ENCODE measurements around the gene PPP1R37.

PPP1R37 gene

DNA sequence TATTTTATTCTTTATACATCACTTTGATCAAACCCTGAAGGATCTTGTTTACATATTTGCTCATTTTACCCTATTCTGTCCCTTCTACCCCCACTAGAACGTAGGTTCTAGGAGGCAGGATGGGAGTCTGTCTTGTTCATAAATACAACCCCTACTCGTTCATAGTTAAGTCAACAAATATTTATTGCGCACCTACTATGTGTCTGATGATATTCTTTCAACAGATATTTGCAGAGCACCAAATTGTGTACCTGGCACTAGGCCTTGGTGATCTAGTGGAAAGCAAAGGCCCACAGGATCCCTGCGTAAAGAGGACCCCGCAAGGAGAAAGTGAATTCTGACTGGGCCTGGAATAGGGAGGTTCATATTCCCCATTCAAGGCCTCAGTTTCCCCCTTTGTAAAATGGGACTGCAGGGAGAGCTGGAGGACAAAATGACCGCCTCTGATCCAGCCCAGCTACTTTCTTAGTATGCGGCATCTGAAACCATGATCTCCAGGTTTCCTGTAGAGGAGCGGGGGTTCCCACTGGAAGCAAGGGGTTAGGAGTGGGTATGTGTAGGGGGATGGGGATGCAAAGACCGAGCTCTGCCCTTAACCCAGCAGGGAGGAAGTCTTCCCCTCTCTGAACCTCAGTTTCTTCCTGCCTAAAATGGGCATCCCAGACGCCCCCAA, 14.5 kb upstream of the PPP1R37 start:
- Histone ChIP-seq H3K4me2 (ENCODE audit: low read length) (peak overlapping the region; percentile 94), H4K20me1 (ENCODE audit: insufficient read depth, low read length) (no peaks in the 10 kb centered on the region), H3F3A (ENCODE audit: insufficient read depth, low read length) (peaks cover 13% of the 10 kb centered on the region), H3K79me2 (ENCODE audit: insufficient read depth, low read length) (peaks cover 38% of the 10 kb centered on the region), H3K4me1 (ENCODE audit: insufficient read depth, low read length, severe bottlenecking) (peaks cover 53% of the 10 kb centered on the region), H3K4me3 (ENCODE audit: low read depth, low read length, poor library complexity, severe bottlenecking) (peak overlapping the region; percentile 90), H3K9me2 (ENCODE audit: low read depth, low read length) (no peaks in the 10 kb centered on the region), H3K9me3 (ENCODE audit: low read length) (no peaks in the 10 kb centered on the region), H3K36me3 (ENCODE audit: insufficient read depth, low read length) (peaks cover 36% of the 10 kb centered on the region), H2AFZ (ENCODE audit: low read length) (no peak overlapping the region), H3K27ac (ENCODE audit: low read depth, low read length, poor library complexity, severe bottlenecking) (peak overlapping the region; percentile 85), H3K27me3 (ENCODE audit: insufficient read depth, low read length) (no peaks in the 10 kb centered on the region), H3K9ac (ENCODE audit: low read length) (peak overlapping the region; percentile 93)
- TF ChIP-seq EZH2 (IDR thresholded peaks at IDR 0.05; ENCODE audit: borderline replicate concordance, low read length): no peak
- TF ChIP-seq, protein P1, sequence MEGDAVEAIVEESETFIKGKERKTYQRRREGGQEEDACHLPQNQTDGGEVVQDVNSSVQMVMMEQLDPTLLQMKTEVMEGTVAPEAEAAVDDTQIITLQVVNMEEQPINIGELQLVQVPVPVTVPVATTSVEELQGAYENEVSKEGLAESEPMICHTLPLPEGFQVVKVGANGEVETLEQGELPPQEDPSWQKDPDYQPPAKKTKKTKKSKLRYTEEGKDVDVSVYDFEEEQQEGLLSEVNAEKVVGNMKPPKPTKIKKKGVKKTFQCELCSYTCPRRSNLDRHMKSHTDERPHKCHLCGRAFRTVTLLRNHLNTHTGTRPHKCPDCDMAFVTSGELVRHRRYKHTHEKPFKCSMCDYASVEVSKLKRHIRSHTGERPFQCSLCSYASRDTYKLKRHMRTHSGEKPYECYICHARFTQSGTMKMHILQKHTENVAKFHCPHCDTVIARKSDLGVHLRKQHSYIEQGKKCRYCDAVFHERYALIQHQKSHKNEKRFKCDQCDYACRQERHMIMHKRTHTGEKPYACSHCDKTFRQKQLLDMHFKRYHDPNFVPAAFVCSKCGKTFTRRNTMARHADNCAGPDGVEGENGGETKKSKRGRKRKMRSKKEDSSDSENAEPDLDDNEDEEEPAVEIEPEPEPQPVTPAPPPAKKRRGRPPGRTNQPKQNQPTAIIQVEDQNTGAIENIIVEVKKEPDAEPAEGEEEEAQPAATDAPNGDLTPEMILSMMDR (IDR thresholded peaks at IDR 0.05; ENCODE audit: low read length): no peak

DNA sequence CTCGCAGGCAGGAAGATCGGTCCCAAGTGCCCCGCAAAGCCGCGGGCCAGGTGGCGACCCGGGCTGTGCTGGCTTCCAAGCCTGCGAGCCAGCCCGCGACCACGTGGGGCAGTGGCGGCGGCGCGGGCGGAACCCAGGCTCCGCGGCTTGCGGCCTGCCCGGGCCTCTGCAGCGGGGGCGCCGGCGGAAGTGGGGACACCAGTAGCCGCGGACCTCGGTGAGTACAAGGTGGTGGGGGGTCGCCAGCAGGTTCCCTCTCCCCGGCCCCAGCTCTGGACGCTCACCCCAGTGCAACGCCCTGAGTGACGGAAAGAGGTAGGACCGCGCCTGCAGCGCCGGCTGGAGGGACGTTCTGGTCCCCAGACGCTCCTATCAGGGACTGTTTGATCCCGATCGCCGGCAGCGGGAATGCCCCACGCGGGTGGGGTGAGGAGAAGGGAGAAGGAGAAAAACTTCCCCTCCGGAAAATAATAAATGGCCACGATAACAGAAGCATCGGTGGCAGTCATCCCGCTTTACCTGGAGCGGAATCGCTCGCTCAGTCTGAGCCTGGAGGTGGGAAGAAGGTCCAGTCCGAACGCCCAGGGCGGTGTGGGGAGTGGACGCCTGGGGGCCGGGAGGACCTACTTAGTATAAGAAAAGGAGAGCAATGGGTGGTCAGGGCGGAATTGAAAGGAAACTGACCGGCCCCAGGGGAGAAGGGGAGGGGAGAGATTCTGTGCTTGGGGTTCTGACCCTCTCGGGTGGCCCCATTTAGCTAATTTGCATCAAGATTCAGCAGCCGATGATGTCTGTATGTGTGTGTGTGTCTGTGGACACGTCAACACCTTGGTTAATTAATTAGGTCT, 13.7 kb upstream of the PPP1R37 start, which contains the start of gene GEMIN7:
TSS of gene GEMIN7 (plus strand) at position 198 of the 848 bp plus-strand sequence. CDS start 10,855 bp downstream, outside the sequence.
- H3K27me3 ChIP-seq (ENCODE audit: insufficient read depth, low read length): no peaks in the 10 kb centered on the region
- TF ChIP-seq, protein P1 (IDR thresholded peaks at IDR 0.05; ENCODE audit: low read length): peak; percentile 14; the same call in 1 of the 2 replicates
- TF ChIP-seq EZH2 (IDR thresholded peaks at IDR 0.05; ENCODE audit: borderline replicate concordance, low read length): no peak
- H3K4me3 ChIP-seq (ENCODE audit: low read depth, low read length, poor library complexity, severe bottlenecking): peak within 1 kb of the TSS; percentile 90
- peak within 1 kb of the TSS; percentile 93 for H3K9ac ChIP-seq (ENCODE audit: low read length)
- no peaks in the 10 kb centered on the region for H3K9me2 ChIP-seq (ENCODE audit: low read depth, low read length)
- peaks cover 38% of the 10 kb centered on the region for H3K79me2 ChIP-seq (ENCODE audit: insufficient read depth, low read length)
- H3K4me1 ChIP-seq (ENCODE audit: insufficient read depth, low read length, severe bottlenecking): peaks cover 48% of the 10 kb centered on the region
- H4K20me1 ChIP-seq (ENCODE audit: insufficient read depth, low read length): no peaks in the 10 kb centered on the region
- H3F3A ChIP-seq (ENCODE audit: insufficient read depth, low read length): peaks cover 13% of the 10 kb centered on the region
- peaks cover 34% of the 10 kb centered on the region for H3K36me3 ChIP-seq (ENCODE audit: insufficient read depth, low read length)
- peak within 1 kb of the TSS; percentile 94 for H3K4me2 ChIP-seq (ENCODE audit: low read length)
- no peaks in the 10 kb centered on the region for H3K9me3 ChIP-seq (ENCODE audit: low read length)
- no peak within 1 kb of the TSS for H2AFZ ChIP-seq (ENCODE audit: low read length)
- peak within 1 kb of the TSS; percentile 85 for H3K27ac ChIP-seq (ENCODE audit: low read depth, low read length, poor library complexity, severe bottlenecking)

DNA sequence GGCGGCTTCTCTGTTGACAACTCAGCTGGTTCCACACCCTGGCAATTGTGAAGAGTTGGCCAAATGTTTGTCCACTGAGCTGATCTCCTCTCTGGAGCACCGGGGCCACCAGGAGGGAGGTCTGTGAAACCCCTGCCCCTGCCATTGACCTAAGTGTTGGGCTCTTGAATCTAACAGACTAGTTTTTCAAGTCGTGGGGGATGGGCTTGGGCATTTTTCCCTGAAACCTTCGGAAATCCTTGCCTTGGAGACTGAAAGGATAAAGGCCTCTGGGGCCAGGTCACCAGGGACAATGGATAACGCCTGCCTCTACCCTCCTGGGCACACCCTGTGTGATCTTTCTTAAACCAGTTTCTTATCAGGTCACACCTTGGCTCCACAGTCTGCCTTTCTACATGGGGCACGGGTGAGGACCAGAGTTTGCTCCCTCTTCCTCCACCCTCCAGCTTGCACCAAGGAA, 13.0 kb upstream of the PPP1R37 start:
- Histone ChIP-seq H3F3A (ENCODE audit: insufficient read depth, low read length) (peaks cover 13% of the 10 kb centered on the region), H3K9me3 (ENCODE audit: low read length) (no peaks in the 10 kb centered on the region), H3K9ac (ENCODE audit: low read length) (peak overlapping the region; percentile 93), H3K4me3 (ENCODE audit: low read depth, low read length, poor library complexity, severe bottlenecking) (peak overlapping the region; percentile 90), H2AFZ (ENCODE audit: low read length) (no peak overlapping the region), H3K9me2 (ENCODE audit: low read depth, low read length) (no peaks in the 10 kb centered on the region), H3K27me3 (ENCODE audit: insufficient read depth, low read length) (no peaks in the 10 kb centered on the region), H3K4me2 (ENCODE audit: low read length) (peak overlapping the region; percentile 94), H3K79me2 (ENCODE audit: insufficient read depth, low read length) (peaks cover 38% of the 10 kb centered on the region), H3K36me3 (ENCODE audit: insufficient read depth, low read length) (peaks cover 28% of the 10 kb centered on the region), H3K4me1 (ENCODE audit: insufficient read depth, low read length, severe bottlenecking) (peaks cover 42% of the 10 kb centered on the region), H4K20me1 (ENCODE audit: insufficient read depth, low read length) (no peaks in the 10 kb centered on the region), H3K27ac (ENCODE audit: low read depth, low read length, poor library complexity, severe bottlenecking) (peak overlapping the region; percentile 78)
- TF ChIP-seq, protein P1 (IDR thresholded peaks at IDR 0.05; ENCODE audit: low read length): no peak
- no peak for TF ChIP-seq EZH2 (IDR thresholded peaks at IDR 0.05; ENCODE audit: borderline replicate concordance, low read length)

All from OCI-LY1 (cell line).